Transverse colon (tissue), 4 donors: ENCODE measurements around the gene RAB1A.

Experiments used
- CTCF ChIP-seq, 5 experiments: fragments of 200-600 bp in 3 of 5; fragments of 450-650 bp in 2 of 5; sonication (generic) in 3 of 5; IDR thresholded peaks; 1 replicate in 2 of 5; 2 replicates in 3 of 5; pipeline ENCODE4 v1.5.1; 2016 to 2017; ENCODE audit warnings: antibody characterized with exemption in 5 of 5, inconsistent platforms in 3 of 5, mild to moderate bottlenecking in 2 of 5, moderate library complexity in 1 of 5
- POLR2A ChIP-seq: fragments of 450-650 bp; IDR thresholded peaks from one replicate; pipeline ENCODE4 v1.6.1; 2016; ENCODE audit warnings: antibody characterized with exemption, mild to moderate bottlenecking, moderate library complexity
- POLR2AphosphoS5 ChIP-seq, 3 donors: sonication (generic); formaldehyde crosslinking; IDR thresholded peaks; one replicate each; pipeline ENCODE4 v1.6.1; 2016; ENCODE audit warnings: antibody characterized with exemption in 3 of 3

GRCh38 chr2:65116645-65117044 lies 13.3 kb downstream of the RAB1A start:
- TF ChIP-seq CTCF (IDR thresholded peaks at IDR 0.05) (no peak), POLR2AphosphoS5 (IDR thresholded peaks at IDR 0.05) (no peak), POLR2A (no peak)
